Activated effector memory CD4-positive, alpha-beta T cell treated with anti-CD3 and anti-CD28 coated beads, Interleukin-2, amount 50 U/mL, for 16 hours (primary cell): Measurements from ENCODE around the gene SPTBN4.

ENCODE experiments used
- DNase-seq: peaks from one replicate; pipeline ENCODE4 v3.0.0-alpha.2; 2020

Gene SPTBN4

DNA sequence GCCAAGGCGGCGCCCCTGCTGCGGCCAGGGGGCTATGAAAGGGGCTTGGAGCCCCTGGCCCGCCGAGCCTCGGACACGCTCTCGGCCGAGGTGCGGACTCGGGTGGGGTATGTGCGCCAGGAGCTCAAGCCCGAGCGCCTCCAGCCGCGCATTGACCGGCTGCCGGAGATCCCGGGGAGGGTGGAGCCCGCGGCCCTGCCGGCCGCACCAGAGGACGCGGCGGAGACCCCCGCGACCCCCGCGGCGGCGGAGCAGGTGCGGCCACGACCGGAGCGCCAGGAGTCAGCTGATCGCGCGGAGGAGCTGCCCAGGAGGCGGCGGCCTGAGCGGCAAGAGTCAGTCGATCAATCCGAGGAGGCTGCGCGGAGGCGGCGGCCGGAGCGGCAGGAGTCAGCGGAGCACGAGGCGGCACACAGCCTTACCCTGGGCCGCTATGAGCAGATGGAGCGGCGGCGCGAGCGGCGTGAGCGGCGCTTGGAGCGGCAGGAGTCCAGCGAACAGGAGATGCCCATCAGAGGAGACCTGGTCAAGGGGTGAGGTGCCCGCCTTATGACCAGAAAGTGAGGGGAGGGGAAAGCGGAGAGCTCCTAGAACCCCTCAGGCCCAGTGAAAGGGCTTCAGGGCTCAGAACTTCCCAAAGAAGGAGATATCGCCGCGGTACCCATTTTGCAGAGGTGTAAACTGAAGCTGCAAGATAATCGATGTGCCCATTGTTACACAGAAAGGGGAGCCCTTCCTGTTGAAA, 101.1 kb downstream of the SPTBN4 start:
- no peak for DNase-seq

DNA sequence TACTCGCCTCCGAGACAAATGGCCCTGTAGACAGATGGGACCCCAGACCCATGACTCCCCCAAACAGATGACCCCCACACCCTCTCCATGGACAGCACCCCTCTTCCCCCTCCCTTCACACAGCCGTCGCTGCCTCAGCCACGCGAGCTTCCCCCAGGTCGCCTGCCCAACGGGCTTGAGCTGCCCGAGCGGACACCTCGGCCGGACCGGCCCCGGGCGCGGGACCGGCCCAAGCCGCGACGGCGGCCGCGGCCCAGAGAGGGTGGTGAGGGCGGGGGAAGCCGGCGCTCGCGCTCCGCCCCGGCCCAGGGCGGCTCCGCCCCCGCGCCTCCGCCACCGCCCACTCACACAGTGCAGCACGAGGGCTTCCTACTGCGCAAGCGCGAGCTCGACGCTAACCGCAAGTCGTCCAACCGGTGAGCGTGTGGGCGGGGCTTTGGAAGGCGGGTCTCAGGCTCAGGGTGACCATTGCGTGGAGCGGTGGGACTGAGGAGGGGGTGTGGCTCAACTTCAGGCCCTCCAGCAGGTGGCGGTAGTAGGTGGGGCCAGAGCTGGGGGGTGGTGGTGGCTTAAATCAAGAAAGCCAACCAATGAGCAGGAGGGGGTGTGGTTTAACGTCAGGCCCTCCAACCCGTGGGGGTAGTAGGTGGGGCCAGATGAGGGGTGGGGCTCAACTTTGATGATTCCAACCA, 103.7 kb downstream of the SPTBN4 start:
- DNase-seq, result peak; percentile 98

DNA sequence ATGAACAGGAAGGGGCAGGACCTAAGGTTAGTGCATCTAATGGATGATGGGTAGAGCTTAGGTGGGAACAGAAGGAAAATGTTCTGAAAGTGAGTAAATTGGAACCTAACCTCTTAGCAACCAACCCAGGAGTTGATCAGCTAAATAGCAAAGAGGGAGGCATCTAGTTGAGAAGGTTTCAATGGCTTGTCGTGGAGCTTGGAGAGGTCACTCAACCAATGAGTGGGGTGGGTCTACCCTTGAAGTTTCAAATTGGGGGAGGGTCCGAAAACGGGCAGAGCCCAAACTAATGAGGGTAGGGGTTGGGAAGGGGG, 104.2 kb downstream of the SPTBN4 start:
- DNase-seq, result no peak

DNA sequence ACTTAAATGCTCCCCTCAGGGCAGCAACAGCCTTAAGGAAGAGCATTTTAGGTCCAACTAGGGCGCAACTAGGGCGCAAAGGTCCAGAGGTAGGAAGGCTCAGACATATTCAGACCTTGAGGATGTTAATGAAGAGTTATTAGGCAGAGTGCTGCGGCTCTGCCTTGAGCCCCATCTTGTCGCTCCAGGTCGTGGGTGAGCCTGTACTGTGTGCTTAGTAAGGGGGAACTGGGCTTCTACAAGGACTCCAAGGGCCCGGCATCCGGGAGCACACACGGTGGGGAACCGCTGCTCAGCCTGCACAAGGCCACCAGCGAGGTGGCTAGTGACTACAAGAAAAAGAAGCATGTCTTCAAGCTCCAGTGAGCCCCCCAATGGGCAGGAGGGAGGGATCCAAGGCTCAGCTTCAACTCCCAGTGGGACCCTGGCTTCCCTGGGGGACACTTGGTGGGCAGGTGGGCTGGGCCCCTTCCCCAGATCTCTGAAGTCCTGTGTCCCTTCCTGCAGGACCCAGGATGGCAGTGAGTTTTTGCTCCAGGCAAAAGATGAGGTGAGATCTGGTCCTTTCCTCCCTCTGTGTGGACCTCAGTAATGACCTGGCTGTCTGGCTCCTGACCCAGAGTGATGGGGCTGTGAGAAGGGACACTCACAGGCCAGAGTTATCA, 105.2 kb downstream of the SPTBN4 start:
- DNase-seq, result no peak

DNA sequence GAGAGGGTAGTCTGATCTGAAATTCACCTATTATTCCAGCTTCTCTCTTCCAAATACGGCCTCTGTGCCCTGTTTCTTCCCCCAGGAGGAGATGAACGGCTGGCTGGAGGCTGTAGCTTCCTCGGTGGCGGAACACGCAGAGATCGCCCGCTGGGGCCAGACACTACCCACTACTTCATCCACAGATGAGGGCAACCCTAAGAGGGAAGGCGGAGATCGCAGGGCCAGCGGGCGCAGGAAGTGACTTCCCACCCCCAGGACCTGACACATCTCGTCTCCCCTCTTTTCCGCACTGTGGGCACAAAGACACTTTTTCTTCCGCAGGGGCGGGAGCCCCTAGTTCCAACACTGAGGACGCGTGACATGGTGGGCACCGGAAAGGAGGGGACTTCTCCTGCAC, 108.5 kb downstream of the SPTBN4 start:
- DNase-seq, result no peak

DNA sequence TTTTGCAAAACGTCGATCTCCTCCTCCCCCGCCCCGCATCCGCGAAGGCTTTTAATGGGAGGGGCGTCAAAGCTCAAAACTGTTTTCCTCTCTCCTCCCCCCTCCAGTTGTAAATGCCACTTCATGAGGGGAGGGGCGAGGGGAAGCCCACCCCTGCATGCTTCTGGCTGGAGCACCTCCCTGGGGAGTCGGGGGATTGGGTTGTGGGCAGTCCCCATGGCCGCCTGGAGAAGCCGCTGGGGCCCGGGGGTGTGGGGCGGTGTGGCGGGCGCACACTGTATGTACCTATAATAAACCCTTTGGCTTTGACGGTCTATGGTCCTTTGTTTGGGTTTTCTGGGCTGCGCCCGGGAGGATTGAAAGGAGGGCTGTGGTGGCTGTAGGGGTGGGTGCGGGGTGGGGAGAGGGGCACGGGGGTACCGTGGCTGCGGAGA, 109.4 kb downstream of the SPTBN4 start:
- DNase-seq, result peak; percentile 74

DNA sequence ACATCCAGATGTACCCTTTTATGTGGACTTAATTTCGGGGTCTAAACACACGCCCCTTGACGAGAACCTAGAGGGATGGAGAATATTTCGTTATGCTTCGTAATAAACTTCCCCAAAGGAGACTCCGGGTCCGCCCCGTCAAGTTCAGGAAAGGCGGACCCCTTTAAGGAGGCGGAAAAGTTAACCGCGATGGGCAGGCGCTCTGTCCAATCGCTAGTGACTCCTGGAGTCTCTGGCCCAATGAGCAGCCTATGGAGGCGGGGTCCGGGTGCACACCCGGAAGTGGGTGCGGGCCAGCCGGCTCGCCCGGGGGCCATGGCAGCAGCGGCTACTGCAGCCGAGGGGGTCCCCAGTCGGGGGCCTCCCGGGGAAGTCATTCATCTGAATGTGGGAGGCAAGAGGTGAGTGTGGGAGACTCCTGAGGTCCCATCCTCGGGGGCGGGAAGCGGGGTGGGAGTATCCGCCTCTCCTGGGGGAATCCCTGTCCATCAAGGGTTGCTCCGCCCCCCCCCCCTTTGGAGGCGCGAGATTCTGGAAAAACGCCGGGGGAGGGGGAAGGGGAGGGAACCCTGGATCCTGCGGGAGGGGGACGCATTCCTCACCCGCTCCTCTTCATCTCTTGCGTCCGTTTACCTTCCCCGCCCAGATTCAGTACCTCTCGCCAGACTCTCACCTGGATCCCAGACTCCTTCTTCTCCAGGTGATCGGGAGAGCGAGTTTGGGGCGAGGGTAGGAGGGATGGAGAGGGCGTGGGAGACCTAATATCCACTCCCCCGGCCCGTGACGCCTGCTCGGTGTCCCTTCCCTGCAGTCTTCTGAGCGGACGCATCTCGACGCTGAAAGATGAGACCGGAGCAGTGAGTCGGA, 110.0 kb downstream of the SPTBN4 start, which contains the start of gene SHKBP1:
Gene SHKBP1, plus strand, starts transcription at position 289 of the 867 bp plus-strand sequence. Its CDS starts 27 bp downstream, at position 316.
- peak; percentile 97 for DNase-seq

DNA sequence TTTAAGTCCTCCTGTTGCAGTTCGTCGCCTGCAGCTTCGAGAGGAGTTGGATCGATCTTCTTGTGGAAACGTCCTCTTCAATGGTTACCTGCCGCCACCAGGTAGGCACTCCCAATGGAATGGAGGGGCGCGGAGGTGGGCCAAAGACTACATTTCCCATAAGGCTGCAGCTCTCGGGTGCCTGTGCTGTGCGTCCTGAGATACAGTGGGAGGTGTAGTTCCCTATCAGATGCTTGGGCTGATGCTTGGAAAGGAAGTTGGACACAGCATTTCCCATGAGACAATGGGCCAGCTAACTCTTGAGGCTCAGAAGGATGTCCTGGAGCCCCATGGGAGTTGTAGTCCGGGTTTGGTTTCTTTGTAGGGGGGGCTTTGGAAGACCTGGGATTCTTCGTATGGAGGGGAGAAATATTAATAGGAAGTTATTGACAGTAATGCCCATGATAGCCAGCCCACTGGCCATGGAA, 111.7 kb downstream of the SPTBN4 start:
- no peak for DNase-seq

DNA sequence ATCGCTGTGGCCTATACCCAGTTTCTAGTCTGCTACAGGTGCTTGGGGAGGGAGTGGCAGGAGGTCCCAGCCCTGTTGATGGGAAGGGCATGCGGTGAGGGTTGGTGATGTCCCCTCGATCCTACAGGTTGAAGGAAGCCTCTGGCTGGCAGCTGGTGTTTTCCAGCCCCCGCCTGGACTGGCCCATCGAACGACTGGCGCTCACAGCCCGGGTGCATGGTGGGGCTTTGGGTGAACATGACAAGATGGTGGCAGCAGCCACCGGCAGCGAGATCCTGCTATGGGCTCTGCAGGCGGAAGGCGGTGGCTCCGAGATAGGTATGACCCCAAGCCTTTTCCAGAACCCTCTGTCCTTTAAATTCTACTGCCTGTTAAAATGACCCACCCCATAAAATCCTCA, 113.8 kb downstream of the SPTBN4 start:
- no peak for DNase-seq

DNA sequence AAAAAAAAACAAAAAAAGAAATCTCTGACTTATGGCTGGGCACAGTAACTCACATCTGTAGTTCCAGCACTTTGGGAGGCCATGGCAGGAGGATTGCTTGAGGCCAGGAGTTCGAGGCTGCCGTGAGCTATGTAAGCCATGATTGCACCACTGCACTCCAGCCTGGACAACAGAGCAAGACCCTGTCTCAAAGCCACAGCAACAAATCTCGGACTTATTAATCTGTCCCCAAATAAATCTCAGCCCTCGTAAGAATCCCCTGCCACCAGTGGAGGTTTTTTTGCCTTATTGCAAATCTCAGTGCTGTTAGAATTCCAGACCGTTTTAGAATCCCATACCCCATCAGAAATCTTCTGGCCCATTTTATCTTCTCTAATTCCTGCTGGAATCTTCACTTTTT, 114.7 kb downstream of the SPTBN4 start:
- DNase-seq, result no peak

DNA sequence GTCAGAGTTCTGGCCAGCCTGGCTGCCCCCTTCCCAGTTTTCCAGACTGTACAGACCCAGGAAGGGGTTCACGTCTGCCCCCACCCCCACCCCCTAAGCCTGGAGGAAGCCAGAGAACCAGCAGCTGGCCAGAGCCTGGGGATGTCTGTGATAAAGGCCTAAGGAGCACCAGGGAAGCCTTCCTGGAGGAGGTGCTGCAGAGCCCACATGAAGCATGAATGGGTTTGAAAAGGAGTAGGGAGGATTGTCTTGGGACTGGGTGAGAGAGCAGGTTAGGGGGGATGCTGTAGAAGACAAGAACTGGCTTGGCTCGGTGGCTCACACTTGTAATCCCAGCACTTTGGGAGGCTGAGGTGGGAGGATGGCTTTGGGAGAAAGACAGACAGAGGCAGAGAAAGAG, 115.7 kb downstream of the SPTBN4 start:
- no peak for DNase-seq

DNA sequence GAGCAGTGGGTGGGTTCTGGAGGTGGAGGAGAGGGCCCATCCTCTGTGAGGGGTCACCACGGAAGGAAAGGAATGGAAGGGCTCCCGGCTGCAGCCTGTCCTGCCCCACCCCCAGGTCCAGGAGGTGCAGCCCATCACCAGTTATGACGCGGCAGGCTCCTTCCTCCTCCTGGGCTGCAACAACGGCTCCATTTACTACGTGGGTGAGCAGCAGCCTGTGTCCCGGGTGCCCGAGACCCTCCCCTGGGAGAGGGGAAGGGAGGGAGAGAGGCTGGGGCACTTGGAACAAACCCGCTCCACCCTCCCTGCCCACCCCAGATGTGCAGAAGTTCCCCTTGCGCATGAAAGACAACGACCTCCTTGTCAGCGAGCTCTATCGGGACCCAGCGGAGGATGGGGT, 116.5 kb downstream of the SPTBN4 start:
- no peak for DNase-seq

DNA sequence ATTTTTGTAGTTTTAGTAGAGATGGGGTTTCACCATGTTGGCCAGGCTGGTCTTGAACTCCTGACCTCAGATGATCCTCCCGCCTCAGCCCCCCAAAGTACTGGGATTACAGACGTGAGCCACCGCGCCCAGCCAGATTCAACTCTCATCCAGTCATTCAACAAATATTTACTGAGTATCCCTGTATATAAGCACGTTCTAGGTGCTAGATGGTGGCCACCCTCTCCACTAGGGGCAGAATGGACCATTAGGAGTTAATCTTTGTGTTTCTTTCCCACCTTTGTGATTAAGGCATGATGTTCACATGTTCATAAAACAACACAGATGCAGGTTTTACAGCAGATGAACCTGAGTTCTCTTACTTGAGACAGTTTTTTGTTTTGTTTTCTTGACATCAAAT, 117.2 kb downstream of the SPTBN4 start:
- no peak for DNase-seq

DNA sequence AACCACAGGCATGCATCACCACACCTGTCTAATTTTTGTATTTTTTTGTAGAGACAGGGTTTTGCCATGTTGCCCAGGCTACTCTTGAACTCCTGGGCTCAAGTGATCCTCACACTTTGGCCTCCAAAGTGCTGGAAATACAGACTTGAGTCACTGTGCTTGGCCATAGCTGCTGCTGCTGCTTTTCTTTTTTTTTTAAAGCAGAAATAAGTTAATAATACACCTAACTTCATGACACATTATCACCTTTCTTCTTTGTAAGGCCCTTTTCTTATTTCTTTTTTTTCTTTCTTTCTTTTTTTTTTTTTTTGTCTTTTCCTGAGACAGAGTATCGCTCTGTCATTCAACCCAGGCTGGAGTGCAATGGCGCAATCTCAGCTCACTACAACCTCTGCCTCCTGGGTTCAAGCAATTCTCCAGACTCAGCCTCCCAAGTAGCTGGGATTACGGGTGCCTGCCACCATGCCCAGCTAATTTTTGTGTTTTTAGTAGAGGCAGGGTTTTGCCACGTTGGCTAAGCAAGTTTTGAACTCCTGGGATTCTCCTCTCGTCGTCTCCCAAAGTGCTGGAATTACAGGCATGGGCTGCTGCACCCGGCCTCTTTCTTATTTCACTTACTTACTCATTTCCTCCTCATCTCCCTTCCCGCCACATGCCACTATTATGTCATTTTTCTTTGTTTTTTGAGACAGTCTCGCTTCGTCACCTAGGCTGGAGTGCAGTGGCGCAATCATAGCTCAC, 118.6 kb downstream of the SPTBN4 start:
- DNase-seq, result no peak

DNA sequence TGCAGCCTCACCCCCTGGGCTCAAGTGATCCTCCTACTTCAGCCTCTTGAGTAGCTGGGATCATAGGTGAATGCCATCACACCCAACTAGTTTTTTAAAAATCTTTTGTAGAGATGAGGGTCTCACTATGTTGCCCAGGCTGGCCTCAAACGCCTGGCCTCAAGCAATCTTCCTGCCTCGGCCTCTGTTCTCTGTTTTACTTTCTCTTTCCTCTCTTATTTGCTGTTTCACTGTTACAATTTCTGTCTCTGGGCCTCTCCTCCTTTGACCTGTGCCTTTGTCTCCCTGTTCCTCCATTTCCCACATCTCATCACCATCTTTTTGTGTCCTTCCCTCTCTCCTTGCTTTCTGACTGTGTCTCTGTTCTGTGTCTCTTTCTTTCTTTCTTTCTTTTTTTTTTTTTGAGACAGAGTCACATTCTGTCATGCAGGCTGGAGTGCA, 119.2 kb downstream of the SPTBN4 start:
- no peak for DNase-seq

DNA sequence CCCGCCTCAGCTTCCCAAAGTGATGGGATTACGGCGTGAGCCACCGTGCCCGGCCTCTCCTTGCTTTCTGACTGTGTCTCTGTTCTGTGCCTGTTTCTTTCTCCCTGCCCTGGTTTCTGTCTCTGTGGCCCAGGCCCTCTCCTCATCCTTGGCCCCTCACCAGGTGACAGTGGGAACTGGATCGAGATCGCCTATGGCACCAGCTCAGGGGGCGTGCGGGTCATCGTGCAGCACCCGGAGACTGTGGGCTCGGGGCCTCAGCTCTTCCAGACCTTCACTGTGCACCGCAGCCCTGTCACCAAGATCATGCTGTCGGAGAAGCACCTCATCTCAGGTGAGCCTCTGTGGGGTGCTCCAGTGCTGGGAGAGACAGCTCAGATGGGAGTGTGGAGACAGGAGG, 119.8 kb downstream of the SPTBN4 start:
- no peak for DNase-seq

DNA sequence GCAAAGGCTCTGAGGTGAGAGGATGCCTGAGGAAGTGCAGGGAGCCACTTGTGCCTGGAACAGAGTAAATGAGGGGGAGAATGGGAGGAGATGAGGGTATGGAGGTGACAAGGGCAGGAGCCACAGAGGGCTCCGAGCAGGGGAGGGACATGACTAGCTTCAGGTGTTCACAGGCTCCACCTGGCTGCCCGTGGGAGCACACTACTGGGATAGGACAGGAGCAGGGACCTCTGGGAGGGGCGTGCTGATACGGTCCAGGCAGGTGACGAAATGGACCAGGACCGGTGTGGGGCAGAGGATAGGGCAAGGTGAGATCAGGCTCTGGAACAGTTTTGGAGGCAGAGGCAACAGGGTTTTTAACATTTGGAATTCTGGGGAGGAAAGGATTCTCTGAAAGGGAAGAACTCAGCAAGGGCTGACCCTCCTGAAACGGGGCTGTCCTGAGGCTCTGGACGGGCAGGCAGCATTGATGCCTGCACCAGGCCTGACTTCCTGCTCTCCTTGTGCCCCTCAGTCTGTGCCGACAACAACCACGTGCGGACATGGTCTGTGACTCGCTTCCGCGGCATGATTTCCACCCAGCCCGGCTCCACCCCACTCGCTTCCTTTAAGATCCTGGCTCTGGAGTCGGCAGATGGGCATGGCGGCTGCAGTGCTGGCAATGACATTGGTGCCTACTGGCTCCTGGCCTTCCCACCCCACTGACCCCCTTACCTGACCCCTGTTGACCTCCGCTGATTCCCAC, 121.5 kb downstream of the SPTBN4 start:
- DNase-seq, result no peak

DNA sequence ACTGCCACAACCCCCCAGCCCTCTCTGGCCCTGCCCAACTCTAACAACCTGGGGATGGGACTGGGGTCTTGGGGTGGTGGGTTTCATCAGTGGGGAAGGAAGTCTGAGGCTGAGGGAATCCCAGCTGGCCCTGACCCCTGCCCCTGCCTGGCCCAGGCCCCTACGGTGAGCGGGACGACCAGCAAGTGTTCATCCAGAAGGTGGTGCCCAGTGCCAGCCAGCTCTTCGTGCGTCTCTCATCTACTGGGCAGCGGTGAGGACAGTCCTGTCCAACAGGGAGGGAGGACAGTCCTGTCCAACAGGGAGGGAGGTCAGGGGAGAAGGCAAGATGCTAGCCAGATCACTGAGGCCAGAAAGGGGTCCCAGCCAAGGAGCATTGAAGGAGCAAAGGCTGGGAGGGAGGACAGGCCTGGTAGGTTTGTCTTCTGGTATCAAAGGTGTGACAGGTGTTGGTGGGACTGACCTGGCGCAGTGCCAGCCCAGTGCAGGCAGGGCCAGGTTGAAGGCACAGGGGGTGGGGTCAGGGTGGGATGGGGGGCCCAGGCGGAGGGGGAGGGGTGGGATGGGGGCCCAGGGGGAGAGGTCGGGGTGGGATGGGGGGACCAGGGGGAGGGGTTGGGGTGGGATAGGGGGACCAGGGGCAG, 122.2 kb downstream of the SPTBN4 start:
- no peak for DNase-seq

DNA sequence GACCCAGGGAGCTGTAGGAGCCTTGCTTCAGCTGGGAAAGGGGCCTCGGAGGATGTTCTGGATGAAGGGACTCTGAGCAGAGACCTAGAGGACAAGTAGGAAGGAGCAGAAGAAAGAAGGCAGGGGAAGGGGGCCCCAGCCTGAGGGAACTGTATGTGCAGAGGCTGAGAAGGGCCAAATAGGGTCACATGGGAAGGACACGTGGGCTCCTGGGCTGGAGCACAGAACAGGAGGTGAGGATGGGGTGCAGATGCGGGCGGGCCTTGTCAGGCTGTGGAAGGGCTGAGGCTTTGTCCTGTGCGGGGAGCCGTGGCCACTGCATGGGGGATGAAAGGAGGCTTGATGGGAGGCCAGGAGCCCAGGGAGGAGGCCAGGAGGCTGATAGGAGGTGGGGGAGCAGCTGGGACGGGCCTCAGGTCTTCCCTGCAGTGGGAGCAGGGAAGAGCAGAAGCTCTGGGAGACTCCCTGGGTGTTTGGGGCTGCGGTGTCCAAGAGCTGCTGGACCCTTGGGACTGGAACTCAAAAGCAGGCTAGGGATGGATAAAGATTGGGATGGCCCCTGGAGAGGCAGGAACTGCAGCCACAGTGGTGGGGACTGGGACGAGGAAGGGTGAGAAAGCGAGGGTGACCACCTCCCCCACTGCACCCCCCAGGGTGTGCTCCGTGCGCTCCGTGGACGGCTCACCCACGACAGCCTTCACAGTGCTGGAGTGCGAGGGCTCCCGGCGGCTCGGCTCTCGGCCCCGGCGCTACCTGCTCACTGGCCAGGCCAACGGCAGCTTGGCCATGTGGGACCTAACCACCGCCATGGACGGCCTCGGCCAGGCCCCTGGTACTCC, 123.0 kb downstream of the SPTBN4 start:
- DNase-seq, result no peak
